GM12892 (cell line): Measurements from ENCODE around the gene OGT. TPM values are rescaled to one million over a fixed set of nuclear protein-coding genes. Genes with fewer than 3 reads are reported as not detected.
"Not testable (repeated sequence)": the region's sequence is repeated elsewhere in the genome, so short reads cannot be mapped to it uniquely, and the experiment has no call there.

Experiments used
- DNase-seq: peaks from one replicate; pipeline ENCODE4 v3.0.0; 2011; ENCODE audit not compliant: insufficient read length
- FAIRE-seq: peaks from 2 replicates; lab custom pipeline; 2011; peaks lifted over from hg19 to GRCh38; lab: Jason Lieb, UNC
- POLR2A ChIP-seq: IDR thresholded peaks from 2 replicates; pipeline ENCODE4 v1.6.1; 2011; ENCODE audit warnings: low read depth, low read length, control low read depth
- POLR2AphosphoS5 ChIP-seq: IDR thresholded peaks from 2 replicates; pipeline ENCODE4 v1.6.1; 2011; ENCODE audit warnings: low read depth, low read length, control low read depth
- TAF1 ChIP-seq: IDR thresholded peaks from 2 replicates; pipeline ENCODE4 v1.6.1; 2011; ENCODE audit warnings: low read depth, mild to moderate bottlenecking, control low read depth, low read length, borderline replicate concordance
- polyA plus RNA-seq: library from polyadenylated mRNA; unstranded; fragments of >200 nt; gene quantifications from one replicate; pipeline ENCODE4 v1.2.1, GENCODE V29; 2012; ENCODE audit warnings: missing spikeins, inconsistent platforms; ENCODE audit not compliant: missing spikeins

Gene OGT
- polyA plus RNA-seq: 86.4 TPM

DNA sequence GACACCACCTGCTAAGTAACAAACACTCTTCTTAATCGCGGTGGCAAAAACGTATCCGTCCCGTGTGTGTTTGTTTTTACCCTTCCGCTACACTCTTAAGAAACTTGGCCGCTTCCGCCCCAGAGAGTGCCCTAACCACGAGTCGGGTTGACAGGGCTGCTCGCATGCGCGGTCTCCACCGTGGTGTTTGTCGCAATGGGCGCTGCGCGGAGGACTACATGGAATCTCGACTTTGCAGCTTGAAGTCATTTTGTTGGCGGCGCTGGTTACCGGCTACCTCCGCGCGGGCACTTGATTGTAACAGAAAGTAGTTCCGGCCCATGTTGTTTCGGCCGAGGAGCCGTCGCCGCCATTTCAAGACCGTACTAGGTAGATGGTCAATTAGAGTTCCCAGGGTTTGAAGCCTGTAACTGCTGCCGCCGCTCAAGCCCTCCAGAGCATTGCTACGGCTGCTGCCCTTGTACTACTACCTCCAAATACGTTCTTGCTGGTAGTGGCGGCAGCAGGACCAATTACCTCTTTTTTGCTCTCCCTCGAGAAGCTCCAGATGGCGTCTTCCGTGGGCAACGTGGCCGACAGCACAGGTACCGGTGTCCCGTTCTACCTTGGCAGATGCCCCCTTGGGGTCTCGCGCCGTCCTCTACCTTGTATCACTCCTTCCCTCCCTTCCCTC lies at the start of gene OGT:
TSS of gene OGT (plus strand) at position 352 of the 673 bp plus-strand sequence. CDS start at position 548, 196 bp downstream.
- FAIRE-seq (peak; percentile 74), DNase-seq (peak; percentile 38)
- TF ChIP-seq POLR2AphosphoS5 (peak; percentile 84), POLR2A (peak; percentile 89), TAF1 (peak; percentile 83)

- FAIRE-seq (no peak), DNase-seq (no peak)
- no peak for TF ChIP-seq POLR2AphosphoS5
- TF ChIP-seq TAF1: no peak
- TF ChIP-seq POLR2A: no peak
Measured at GRCh38 chrX:71487814-71488213, 45.1 kb upstream of the OGT start.

DNA sequence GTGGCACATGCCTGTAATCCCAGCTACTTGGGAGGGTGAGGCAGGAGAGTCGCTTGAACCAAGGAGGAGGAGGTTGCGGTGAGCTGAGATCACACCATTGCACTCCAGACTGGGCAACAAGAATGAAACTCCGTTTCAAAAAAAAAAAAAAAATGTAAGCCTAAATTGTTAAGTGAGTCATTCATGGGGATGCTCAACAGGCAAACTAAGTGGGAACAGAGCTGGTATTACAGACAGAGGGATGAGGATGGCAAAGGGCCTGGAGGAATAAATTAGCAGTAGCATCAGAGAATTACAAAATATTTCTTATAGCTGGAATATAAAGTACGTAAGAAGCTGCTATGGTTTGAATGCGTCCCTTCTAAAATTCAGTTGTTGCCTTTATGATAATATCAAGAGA lies 43.4 kb upstream of the OGT start:
- DNase-seq (no peak), FAIRE-seq (no peak)
- TF ChIP-seq POLR2A (no peak), POLR2AphosphoS5 (no peak), TAF1 (no peak)

- TF ChIP-seq TAF1 (no peak), POLR2AphosphoS5 (no peak), POLR2A (no peak)
- DNase-seq (peak; percentile 49), FAIRE-seq (peak; percentile 9)
Measured at GRCh38 chrX:71492231-71493065, 40.5 kb upstream of the OGT start.

- TF ChIP-seq POLR2AphosphoS5: no peak
- no peak for TF ChIP-seq TAF1
- no peak for TF ChIP-seq POLR2A
- no peak for DNase-seq
Measured at GRCh38 chrX:71493111-71493613, 39.7 kb upstream of the OGT start.

GRCh38 chrX:71495979-71496378 lies 36.9 kb upstream of the OGT start:
- DNase-seq: not testable (repeated sequence)

More at GRCh38 chrX:71493111-71493613, 39.7 kb upstream of the OGT start:
- FAIRE-seq: no peak

DNA sequence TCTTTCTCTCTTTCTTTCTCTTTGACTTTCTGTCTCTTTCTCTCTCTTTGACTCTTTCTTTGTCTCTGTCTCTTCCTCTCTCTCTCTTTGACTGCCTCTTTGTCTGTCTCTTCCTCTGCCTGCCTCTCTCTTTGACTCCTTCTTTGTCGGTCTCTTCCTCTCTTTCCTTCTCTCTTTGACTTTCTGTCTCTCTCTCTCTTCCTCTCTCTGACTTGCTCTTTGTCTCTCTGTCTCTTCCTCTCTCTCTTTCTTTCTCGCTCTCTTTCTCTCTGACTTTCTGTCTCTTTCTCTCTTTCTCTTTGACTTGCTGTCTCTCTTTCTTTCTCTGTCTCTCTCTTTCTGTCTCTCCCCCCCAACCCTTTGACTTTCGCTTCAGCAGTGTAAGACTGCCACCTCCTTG lies 36.4 kb upstream of the OGT start:
- FAIRE-seq (no peak), DNase-seq (no peak)
- no peak for TF ChIP-seq POLR2A
- TF ChIP-seq POLR2AphosphoS5: no peak
- TF ChIP-seq TAF1: no peak

More at GRCh38 chrX:71495979-71496378, 36.9 kb upstream of the OGT start:
- not testable (repeated sequence) for FAIRE-seq

DNA sequence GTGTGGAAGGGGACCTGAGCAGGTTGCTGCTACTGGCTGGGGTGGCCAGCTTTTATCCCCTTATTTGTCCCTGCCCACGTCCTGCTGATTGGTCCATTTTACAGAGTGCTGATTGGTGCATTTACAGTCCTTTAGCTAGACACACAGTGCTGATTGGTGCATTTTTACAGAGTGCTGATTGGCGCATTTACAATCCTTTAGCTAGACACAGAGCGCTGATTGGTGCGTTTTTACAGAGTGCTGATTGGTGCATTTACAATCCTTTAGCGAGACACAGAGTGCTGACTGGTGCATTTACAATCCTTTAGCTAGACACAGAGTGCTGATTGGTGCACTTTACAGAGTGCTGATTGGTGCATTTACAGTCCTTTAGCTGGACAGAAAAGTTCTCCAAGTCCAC lies 30.8 kb upstream of the OGT start:
- not testable (repeated sequence) for FAIRE-seq, DNase-seq

DNA sequence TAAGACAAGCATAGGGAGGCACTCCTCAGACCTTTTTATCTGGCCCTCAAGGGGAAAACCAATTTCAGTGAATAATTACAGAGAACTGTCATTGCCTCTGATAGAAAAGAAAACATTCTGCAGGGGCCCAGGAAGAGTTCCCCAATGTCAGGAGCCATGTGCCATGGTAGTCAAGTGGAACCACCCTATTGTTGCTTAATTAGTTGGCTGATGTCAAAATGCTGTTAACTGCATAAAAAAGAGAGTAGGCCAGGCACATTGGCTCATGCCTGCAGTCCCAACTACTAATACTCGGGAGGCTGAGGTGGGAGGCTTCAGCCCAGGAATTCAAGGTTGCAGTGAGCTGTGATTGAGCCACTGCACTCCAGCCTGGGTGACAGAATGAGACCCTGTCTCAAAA lies 28.6 kb upstream of the OGT start:
- no peak for FAIRE-seq
- no peak for DNase-seq
- no peak for TF ChIP-seq POLR2A
- TF ChIP-seq POLR2AphosphoS5: no peak
- no peak for TF ChIP-seq TAF1

DNA sequence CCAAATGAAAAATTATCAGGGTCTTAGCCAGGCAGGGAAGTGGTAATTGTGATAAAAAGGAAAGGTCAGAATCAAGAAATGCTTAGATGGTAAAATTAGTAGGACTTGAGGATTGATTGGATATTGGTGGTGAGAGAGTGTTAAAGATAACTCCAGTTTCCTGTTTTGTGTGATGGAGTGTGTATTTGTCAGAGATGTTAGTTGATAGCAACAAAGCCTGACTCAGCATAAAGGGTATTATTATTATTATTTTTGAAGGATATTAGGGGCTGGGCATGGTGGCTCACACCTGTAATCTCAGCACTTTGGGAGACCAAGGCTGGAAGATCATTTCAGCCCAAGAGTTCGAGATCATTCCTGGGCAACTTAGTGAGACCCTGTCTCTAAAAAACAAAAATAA lies 23.6 kb upstream of the OGT start:
- no peak for TF ChIP-seq TAF1
- TF ChIP-seq POLR2A: no peak
- TF ChIP-seq POLR2AphosphoS5: no peak
- FAIRE-seq: peak; percentile 44
- no peak for DNase-seq

DNA sequence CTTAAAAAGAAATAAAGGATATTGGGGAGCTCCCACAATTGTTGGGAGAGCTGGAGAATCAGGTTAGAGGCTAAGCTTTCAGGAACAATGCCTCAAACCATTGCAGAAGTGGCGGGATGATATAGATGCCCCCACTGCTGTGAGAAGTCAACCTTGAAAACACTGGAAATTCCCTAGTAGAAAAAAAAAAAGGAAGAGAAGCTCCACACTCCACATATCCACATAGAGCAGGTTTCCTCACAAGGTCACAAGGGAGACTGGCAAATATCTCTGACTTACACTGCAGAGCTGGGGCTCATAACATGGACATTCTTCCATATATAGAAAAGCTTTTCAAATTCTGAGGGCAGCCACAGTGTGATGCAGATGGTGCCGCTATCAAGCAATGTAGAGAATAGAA lies 22.7 kb upstream of the OGT start:
- DNase-seq: no peak
- no peak for FAIRE-seq
- no peak for TF ChIP-seq TAF1
- no peak for TF ChIP-seq POLR2AphosphoS5
- TF ChIP-seq POLR2A: no peak

DNA sequence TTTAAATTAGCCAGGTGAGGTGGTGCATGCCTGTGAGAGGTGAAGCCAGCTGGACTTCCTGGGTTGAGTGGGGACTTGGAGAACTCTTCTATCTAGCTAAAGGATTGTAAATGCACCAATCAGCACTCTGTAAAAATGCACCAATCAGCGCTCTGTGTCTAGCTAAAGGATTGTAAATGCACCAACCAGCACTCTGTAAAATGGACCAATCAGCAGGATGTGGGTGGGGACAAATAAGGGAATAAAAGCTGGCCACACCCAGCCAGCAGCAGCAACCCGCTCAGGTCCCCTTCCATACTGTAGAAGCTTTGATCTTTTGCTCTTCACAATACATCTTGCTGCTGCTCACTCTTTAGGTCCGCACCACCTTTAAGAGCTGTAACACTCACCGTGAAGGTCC lies 19.2 kb upstream of the OGT start:
- not testable (repeated sequence) for FAIRE-seq

More for the DNA sequence above, 19.2 kb upstream of the OGT start:
- DNase-seq: not testable (repeated sequence)
